IPS-NIHi7 (cell line): ENCODE measurements around the gene SYT17.
"Not testable (repeated sequence)": the region's sequence is repeated elsewhere in the genome, so short reads cannot be mapped to it uniquely, and the experiment has no call there.

Source experiments
- DNase-seq: peaks from one replicate; pipeline ENCODE4 v3.0.0; 2012; ENCODE audit warnings: mixed read lengths; ENCODE audit errors: extremely low spot score

Gene SYT17

GRCh38 chr16:19173649-19174383 is 5.8 kb downstream of the SYT17 start:
- DNase-seq: no peak

- no peak for DNase-seq
Observed at GRCh38 chr16:19174478-19174877, 6.4 kb downstream of the SYT17 start.

DNA sequence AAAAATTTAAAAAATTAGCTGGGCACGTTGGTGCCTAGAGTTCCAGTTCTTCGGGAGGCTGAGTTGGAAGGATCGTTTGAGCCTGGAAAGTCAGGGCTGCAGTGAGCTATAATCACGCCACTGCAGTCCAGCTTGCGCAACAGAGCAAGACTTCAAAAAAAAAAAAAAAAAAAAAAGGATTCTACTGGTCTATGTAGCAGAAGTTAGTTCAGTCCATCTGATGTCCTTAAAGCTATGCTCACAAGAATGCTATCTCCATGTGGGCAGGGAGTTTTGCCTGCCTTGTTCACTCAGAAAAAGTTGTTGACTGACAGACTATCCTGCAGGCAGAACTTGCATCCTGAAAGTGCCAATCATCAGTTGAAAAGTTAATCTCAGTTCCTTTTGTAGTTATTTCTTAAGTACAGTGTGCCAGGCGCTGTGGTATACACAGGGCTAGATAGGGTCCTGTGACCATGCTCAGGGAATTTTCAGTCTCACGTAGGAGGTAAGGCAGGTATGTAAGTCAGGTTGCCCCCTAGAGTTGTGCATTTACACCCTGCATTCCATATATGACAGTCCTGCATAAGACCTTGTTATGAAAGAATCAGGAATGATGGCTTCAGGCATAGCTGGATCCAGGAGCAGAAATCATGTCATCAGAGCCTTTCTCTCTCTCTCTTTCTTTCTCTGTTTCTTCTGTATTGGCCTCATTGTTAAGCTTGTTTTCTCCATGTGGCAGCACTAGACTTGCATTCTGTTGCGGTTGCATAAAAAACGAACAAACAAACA is 7.6 kb downstream of the SYT17 start:
- no peak for DNase-seq

- no peak for DNase-seq
Observed at GRCh38 chr16:19177111-19177739, 9.2 kb downstream of the SYT17 start.

DNA sequence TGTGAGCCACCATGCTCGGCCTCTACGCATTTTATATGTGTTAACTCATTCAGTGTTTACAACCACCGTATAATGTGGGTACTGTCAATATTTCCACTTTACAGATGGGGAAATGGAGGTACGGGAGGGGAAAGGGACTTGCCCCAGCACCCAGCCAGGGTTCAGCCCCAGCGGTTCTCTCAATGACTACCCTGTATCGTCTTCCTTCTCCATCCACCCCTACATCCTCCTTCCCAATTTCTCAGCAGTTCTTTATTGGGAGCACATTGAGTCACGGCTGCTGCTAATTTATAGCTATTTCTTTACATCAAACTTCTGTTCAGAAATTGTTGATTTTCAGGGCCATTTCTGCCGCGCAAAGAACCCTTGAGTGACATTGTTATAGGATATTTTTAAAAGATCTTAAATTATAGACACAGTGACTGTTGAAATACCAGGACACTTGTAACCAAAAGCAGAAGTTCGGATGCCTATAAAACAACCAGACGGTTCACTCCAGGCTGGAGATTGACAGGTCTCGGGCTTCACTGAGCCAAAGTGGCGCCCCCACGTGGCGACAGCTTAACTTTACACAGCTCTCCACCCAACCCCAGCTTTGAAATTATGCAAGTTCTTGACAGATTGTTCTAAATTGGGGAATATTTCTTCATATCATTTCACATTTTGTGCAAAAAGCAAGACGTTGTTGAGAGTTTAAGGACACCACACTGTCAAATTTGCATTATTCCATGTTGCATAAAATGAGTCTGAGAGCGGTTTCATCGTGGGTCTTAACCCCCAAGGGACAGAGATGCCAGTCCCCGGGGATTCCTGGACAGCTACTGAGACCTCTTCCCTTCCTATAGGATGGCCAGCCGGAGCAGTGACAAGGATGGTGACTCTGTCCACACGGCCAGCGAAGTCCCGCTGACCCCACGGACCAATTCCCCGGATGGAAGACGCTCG is 11.8 kb downstream of the SYT17 start:
- peak; percentile 85 for DNase-seq

GRCh38 chr16:19180741-19181140 is 12.7 kb downstream of the SYT17 start:
- DNase-seq: no peak

GRCh38 chr16:19182481-19182880 is 14.4 kb downstream of the SYT17 start:
- no peak for DNase-seq

DNA sequence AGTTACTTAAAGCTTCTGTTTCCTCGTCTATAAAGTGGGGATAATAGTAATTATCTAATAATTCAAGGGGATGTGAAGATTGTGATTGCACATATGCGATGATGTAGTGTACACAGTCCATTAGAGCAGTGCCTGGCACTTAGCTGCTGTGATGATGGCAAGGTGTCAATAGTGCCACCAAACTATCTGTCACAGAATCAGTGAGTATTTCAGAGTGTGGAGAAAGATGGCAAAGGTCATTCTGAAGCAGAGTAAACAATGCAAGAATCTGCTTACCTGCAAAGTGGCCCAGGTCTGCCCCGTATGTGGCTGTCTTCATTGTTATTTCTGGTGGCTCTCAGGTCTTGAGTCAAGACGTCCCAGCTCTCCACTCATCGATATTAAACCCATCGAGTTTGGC is 15.1 kb downstream of the SYT17 start:
- no peak for DNase-seq

DNA sequence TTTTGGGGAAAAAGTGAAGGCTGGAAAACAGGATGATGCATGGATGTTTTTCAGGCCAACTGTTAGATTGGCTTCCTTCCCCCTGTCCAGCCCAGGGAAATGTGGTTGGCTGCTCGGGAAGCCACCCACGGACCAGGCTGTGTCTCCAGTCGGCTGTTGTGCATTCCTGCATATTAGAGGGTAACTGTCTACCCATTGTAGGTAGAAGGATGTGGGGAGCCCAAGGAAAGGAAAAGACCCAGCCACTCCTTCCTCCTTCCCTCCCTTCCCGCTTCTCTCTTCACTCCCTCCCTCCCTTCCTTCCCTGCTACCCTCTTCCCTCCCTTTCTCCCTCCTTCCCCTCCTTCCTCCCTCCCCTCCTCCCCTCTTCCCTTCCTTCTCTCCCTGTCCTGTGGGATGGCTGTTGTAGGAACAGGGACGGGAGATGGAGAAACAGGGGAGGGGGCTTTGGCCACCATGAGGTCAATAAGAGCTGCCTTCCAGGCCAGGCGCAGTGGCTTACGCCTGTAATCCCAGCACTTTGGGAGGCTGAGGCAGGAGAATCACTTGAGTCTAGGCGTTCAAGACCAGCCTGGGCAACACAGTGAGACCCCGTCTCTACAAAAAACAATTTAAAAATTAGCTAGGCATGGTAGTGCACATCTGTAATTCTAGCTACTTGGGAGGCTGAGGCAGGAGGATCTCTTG is 16.9 kb downstream of the SYT17 start:
- peak; percentile 64 for DNase-seq

- no peak for DNase-seq
Observed at GRCh38 chr16:19185510-19185851, 17.4 kb downstream of the SYT17 start.

DNA sequence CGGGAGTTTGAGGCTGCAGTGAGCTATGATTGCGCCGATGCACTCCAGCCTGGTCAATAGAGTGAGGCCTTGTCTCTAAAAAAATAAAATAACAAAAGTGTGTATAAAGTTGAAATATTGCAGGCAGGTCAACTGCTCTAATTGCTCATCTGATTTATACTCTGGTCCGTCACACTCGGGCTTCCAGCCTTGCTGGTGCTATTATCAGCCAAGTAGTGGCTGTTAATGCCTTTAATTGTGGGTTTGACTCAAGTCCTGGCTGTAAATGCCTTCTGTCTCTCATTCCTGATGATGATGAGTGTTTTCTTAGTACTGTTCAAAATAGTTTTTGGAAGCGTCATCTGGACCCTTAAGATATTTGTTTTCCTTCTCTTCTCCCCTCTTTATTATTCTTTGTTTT is 18.4 kb downstream of the SYT17 start:
- DNase-seq: no peak

- DNase-seq: not testable (repeated sequence)
Observed at GRCh38 chr16:19187961-19188360, 19.9 kb downstream of the SYT17 start.

- DNase-seq: no peak
Observed at GRCh38 chr16:19188406-19188805, 20.4 kb downstream of the SYT17 start.

DNA sequence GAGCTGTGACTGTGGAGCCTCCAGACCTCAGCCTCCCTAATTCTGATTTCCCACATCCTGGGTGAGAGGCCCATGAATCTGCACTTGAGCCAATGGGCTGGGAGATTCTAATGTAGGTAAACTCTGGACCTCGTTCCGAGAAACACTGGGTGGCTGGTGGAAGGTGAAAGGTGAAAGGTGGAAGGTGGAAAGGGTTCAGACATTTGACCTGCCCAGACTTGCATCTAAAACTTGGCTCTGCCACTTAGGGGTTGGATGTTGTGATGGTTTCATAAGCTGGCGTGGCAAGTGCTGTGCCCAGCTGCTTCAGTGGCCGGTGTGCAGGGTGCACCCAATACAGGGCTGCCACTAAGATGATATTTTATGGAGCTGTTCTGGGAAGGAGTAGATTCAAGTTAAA is 24.8 kb downstream of the SYT17 start:
- DNase-seq: no peak

DNA sequence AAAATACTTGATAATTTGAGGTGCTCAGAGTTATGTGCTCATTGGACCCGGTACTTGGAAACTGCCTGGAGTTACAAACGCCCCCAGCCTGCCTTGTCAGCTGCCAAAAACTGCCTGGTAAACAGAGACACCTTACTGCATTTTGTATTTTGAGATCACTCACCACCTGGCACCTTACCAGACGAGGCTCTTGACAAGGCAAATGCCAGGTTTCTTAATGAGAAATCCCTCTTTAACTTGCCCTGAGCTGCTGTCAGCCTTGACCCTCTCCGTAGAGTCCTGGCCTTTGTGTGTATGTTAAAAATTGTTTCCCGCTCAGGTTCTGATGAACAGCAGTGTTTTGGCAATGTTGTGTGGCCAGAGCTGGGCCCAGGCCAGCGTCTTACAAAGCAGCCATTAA is 28.8 kb downstream of the SYT17 start:
- DNase-seq: no peak

- DNase-seq: no peak
Observed at GRCh38 chr16:19203374-19203966, 35.4 kb downstream of the SYT17 start.

DNA sequence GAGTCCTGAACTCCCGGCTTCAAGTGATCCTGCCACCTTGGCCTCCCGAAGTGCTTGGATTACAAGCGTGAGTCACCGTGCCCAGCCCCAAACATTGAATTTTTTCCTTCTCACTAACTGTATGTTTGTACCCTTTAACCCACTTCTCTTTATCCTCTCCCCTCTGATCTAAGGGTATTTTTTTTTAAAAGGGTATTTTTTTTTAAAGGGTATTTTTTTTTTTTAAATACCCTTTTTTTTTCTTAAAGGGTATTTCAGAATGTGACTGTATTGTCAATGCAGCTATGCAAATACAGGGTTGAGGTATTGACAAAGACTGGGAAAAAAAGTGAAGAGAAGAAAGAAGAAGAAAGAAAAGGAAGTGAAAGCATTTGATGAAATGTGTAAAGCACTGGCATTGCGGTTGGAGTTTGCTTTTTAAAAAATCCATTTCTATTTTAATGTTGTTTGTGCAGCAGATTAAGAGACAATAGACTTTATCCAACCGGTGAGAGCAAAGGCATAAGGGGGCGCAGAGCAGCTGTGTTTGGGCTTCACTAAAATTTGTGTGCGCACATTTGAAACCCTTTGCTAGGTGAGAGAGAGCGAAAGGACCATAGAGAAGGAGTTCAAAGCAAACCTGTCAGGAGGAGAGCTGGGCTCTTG is 42.4 kb downstream of the SYT17 start:
- no peak for DNase-seq

DNA sequence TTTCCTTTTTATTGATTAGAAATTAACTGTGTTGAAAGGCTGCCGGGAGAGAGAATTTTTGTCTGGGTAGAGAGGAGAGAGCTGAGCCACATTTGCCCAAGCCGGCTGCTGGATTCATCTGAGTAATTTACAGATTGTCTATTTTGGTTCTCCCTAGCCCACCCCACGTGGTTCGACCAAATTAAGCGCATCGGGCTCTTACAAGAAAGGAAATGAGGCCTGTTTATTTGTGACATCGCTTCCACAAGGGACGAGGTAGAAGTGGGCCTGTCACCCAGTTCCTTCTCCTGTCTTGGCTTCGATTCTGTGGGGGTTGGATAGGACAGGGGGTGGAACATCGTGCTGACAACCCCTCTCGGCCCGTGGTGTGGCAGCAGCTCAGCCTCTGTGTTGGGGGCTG is 42.9 kb downstream of the SYT17 start:
- no peak for DNase-seq

- no peak for DNase-seq
Observed at GRCh38 chr16:19212059-19212458, 44.0 kb downstream of the SYT17 start.

DNA sequence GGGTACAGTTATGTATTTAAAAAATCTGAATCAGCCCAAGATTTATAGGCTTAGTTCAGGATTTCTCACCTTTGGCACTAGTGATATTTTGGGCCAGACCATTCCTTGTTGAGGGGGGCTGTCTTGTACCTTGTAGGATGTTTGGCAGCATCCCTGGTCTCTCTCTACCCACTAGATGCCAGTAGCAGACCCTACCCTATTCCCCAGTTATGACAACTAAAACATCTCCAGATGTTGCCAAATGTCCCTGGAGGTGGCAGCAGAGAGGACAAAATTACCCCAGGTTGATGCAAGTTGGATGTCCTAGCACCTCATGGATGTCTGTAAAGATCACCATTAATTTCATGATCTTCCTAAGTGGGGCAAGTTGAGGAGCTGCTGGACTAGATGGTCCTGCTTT is 45.8 kb downstream of the SYT17 start:
- DNase-seq: no peak
